ENCODE measurements around the gene HOMER2.
A peak's percentile ranks its signal among the peaks of the same experiment; 100 is the strongest.
"Not testable (repeated sequence)": the region's sequence is repeated elsewhere in the genome, so short reads cannot be mapped to it uniquely, and the experiment has no call there.

The HOMER2 gene

DNA sequence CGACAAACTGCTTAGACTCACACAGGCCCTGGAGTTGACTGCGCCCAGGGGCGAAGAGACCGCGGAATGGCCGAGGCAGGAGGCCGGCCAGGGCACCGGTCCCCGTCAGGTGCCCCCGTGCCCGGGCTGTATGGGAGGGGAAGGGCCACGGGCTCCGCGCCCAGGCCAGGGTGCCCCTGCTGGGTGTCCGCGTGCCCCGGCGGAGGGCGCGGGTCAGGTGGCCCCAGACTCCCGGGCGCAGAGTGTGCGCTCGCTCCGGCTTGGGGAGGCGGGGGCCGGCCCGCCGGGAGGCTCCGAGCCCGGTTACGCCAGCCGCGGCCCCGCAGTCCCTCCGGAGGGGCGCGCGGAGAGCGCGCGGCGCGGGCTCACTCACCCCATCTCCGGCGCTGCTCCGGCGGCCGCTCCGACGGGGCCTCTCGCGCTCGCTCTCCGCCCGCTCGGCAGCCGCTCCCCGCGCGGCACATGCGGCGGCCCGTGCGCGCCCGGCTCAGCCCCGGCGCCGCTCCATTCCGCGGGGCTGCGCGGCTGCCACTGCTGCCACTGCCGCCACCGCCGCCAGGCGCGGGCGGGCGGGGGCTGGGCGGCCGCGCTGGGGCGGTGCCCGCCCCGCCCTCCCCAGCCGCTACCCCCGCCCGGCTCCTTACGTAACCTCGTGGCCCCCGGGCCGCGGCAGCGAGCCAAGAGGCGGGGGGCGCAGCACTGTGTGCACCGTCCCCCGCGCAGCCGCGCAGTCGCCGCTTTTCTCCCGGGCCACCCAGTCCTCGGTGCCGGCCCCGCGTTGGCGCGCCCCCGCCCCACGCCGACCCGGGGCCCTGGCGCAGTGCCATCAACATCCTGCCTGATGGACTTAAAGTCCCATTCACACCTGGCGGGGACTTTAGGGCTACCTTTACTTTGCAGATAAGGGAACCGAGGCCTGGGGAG is at the start of gene HOMER2:
TSS of gene HOMER2 (minus strand) at position 563 of the 924 bp plus-strand sequence. CDS start at position 378, 185 bp downstream.
- no peak for DNase-seq

GRCh38 chr15:83000672-83001031 is 48.1 kb upstream of the HOMER2 start:
- not testable (repeated sequence) for DNase-seq

DNA sequence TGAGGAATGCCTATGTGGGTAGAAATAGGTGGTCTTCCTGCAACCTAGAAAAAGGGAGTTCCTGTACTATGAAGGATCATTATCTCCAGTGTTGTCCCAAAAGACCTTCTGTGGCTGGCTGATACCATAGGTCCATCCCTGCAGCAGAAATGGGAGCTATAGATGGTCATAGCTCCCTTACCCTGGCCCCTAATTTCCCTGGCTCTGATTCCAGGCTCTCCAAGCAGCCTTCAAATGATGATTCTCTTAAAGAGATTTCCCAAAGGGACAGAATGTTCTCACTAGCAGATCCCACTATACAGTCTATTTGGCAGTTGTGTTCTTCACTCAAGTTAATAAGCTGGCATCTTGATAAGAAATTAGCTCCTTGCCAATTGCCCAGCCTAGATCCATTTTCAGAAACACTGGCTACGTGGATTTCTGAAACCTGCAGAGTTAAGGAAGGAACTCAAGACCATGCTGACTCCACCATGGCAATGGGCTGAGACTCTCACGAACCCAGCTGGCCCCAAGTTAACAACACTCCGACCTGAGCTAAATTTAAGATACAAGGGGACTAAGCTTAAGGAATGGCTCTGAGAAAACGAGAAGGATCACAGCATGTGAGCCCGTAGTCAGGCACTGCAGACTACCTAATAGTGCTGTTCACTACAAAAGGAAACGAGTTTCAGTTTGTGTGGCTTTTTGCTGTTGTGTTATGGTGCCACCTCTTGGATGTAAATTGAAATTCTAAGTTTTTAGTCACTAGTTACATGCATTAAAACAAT is 47.6 kb upstream of the HOMER2 start:
- no peak for DNase-seq

GRCh38 chr15:82999426-82999825 is 46.9 kb upstream of the HOMER2 start:
- no peak for DNase-seq

DNA sequence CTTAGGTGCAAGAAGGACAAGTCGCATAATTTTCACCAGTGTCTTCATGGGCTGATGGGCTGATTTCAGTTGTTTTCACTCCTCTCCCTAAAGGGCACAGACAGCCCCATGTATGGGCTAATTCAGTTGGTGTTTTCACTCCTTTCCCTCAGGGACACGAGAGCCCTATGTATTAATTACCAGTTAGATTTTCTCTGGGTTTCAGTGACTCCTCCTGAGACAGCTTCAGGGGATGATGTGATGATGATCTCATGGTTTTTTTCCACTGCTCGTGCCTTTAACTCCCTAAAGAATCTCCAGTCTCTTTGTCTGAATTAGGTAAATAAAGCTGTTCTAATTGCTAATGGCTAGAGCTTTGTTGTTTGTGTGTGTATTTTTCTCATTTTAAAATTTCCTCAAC is 43.4 kb upstream of the HOMER2 start:
- DNase-seq, result no peak

DNA sequence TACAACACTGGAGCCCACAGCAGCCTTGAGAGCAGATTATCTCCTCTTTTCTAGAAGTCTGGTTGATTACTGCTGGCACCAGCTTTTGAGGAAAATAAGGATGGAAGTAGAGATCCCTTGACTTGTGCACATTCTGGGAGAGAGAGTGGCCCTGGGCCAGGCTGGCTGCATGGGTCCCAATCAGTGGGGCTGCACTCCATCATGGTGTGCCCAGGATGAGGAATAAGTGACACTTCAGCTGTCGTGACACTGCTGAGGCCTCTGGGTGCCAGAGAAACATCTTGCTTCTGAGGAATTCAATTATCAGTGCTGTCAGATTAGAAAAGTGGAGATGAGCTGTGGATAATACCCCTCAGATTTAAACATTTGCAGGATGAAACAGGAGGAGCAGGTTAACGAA is 42.6 kb upstream of the HOMER2 start:
- no peak for DNase-seq

DNA sequence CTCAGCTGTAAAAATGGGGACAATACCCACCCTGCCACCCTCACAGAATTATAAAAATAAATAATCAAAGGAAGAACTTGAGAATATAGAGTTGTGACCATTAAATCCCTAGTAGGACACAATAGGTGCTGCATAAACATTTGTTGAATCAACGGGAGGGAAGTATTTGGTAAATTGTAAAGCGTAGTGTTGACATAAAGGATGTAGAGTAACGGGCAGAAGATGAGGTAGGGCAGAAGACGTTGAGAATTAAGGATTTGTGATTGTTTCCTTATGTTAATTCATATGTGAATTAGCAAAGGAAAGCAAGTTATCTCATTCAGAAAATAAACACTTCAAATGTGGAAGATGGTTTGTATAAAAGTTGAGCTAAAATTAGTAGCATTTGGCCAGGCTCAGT is 40.6 kb upstream of the HOMER2 start:
- no peak for DNase-seq

GRCh38 chr15:82992436-82992998 is 40.0 kb upstream of the HOMER2 start:
- DNase-seq, result no peak

GRCh38 chr15:82986442-82986780 is 33.9 kb upstream of the HOMER2 start:
- DNase-seq, result no peak

GRCh38 chr15:82985688-82986441 is 33.3 kb upstream of the HOMER2 start, which contains the start of gene RAMAC:
Gene RAMAC, plus strand, starts transcription at chr15:82986210. Its CDS starts 2,809 bp downstream, at chr15:82989019.
- peak; percentile 72 to 85 (median 80) for DNase-seq

GRCh38 chr15:82980981-82981380 is 28.5 kb upstream of the HOMER2 start:
- no peak for DNase-seq

- no peak for DNase-seq
Observed at GRCh38 chr15:82979726-82980125, 27.2 kb upstream of the HOMER2 start.

DNA sequence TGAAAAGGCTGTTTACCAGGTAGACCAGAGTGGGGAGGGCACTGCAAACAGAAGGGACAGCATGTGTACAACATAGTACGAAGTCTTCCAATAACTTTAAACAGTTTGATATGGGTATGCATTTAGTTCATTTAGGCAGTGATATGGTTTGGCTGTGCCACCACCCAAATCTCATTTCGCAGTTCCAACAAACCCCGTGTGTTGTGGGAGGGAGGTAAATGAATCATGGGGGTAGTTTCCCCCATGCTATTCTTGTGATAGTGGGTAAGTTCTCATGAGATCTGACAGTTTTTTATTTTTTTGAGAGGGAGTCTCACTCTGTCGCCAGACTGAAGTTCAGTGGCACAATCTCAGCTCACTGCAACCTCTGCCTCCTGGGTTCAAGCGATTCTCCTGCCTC is 25.9 kb upstream of the HOMER2 start:
- no peak for DNase-seq

- DNase-seq, result no peak
Observed at GRCh38 chr15:82977076-82977475, 24.6 kb upstream of the HOMER2 start.

GRCh38 chr15:82972990-82973389 is 20.5 kb upstream of the HOMER2 start:
- no peak for DNase-seq

DNA sequence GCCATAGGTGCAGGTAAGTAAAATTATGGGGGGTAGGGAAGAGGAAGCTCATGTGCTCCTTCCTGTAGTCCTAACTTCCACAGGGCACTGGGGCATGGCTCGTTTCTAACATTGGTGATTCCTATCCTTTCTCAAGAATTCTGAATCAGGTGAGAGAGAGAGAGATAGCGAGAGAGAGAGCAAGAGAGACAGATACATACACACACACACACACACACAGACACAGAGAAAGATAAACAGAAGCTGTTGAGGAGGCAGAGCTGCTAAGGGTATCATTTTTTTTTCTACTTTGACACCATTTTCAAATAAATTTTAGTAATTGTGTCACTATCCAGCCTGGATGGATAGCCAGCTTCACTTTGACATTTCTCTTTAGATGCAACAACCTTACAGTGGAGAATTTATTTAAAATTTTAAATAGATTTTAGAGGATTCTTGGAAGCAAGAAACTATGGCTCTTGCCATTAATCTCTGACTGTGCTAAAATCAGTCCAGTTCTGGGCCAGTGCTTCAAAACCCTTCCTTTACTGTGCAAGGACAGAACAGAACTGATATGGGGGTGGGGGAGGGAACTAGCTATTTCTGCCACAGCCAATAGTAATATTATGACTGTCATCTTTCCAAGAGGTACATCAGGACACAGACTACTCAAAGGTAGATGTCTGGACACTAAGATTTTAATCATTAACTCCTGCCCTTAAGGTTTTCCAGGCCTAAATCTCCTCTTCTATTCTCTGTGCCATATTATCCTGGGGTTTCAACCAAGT is 18.9 kb upstream of the HOMER2 start:
- no peak for DNase-seq

DNA sequence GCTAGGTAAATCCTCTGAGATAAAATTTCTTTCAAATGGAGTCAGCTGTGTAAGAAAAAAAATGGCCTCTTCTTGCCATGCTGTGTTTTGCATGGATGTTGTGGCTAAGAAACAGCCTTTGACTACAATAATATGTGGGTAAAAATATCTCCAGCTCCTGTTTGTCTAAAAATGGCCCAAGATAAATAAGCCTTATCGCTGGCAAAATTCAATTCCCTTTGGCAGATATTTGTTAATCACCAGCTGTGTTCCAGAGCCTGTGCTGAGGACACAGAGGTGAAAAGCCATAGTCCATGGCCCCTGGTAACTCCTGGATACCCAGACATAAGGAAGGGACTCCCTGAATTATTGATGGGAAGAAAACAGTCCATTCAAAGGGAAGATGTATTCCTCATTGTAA is 18.2 kb upstream of the HOMER2 start:
- DNase-seq, result no peak

DNA sequence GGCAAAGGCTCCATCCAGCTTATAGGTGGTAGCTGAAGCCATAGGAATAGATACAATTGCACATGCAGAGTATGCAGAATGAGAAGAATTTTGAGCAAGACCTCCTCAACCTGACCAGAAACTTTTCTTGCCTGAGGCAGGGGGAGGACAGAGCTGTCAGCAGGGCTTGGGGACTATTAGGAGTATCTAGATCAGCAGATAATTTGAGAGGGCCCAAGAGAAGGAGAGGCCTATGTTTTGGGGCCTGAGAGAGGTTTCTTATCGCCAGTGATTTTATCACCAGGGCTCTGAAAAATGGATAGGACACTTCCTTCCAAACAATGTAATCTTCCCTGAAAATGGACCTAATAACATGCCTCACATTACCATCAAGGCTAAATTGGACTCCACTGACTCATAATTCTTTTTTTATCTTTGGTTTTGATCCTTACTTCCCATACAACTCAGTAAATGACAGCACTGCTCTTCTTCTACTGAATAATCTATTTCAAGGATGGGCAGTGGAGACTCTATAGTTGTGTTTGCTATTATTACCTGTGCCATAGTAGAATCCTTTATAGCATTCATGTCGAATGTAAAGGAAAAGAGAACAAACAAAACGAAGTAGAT is 17.7 kb upstream of the HOMER2 start:
- DNase-seq, result no peak

GRCh38 chr15:82969353-82969752 is 16.8 kb upstream of the HOMER2 start:
- no peak for DNase-seq

- DNase-seq, result no peak
Observed at GRCh38 chr15:82968066-82968465, 15.5 kb upstream of the HOMER2 start.

DNA sequence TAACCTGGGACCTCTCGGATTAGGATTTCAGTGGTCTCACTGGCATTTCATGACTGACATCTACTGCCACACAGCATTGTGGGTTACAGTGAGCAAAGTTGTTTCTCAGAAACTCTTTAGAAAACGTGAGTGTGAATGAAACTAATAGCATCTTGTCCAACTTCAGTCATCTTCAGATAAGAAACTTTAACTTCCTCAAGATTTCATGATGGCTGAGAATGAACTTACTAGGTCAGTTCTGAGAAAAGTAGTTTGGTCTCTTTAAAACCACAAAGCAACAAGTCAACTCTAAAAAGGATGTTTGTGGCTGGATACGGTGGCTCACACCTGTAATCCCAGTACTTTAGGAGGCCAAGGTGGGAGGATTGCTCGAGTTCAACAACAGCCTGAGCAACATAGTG is 14.2 kb upstream of the HOMER2 start:
- DNase-seq, result no peak

DNA sequence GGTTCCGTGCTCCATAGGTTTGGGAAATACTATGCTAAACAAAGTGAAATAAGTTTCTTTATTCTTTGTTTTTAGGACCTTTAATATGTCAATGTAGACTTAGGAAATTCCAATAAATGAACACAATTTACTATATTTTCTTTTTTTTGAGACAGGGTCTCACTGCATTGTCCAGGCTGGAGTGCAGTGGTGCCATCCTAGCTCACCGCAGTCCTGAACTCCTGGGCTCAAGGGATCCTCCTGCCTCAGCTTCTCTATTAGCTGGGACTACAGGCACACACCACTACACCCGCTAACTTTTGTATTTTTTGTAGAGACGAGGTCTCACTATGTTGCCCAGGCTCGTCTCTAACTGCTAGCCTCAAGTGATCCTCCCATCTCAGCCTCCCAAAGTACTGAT is 12.4 kb upstream of the HOMER2 start:
- DNase-seq, result no peak
